ENCODE results near the gene CTXN1.

DNA sequence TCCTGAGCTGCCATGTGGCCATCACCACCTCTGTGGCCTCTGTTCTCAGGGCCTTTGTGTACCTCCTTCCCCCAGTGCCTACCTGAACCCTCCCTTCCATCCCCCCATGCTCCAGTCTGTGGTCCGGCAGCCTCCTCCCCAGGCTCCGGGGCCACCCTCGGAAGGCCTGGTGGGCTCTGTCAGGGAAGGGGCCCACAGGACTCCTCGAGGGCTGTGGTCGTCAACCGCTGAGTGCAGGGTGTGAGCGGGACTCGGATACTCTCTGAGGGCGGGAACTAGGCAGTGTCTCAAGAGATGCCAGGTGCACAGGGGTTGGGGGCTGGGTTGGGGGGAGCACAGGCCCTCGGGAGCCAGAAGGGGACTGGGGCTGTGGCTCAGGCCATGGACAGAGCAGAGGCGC is 18.4 kb downstream of the CTXN1 start:
- no peak for TF ChIP-seq POLR2AphosphoS5 (IDR thresholded peaks at IDR 0.05)
- TF ChIP-seq, protein P1, sequence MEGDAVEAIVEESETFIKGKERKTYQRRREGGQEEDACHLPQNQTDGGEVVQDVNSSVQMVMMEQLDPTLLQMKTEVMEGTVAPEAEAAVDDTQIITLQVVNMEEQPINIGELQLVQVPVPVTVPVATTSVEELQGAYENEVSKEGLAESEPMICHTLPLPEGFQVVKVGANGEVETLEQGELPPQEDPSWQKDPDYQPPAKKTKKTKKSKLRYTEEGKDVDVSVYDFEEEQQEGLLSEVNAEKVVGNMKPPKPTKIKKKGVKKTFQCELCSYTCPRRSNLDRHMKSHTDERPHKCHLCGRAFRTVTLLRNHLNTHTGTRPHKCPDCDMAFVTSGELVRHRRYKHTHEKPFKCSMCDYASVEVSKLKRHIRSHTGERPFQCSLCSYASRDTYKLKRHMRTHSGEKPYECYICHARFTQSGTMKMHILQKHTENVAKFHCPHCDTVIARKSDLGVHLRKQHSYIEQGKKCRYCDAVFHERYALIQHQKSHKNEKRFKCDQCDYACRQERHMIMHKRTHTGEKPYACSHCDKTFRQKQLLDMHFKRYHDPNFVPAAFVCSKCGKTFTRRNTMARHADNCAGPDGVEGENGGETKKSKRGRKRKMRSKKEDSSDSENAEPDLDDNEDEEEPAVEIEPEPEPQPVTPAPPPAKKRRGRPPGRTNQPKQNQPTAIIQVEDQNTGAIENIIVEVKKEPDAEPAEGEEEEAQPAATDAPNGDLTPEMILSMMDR (IDR thresholded peaks at IDR 0.05) = no peak
- TF ChIP-seq POLR2A (IDR thresholded peaks at IDR 0.05) = no peak

Data from transverse colon (tissue), 4 donors.